SK-N-SH treated with all-trans-retinoic acid at 6 μM for 48 hours (cell line): ENCODE data around the gene GRM7.

Experiments
- CSDC2 ChIP-seq: fragments of 250-450 bp; sonication (Bioruptor Pico); IDR thresholded peaks from 2 replicates; pipeline ENCODE4 v1.5.0; 2020; ENCODE audit warnings: mild to moderate bottlenecking, moderate library complexity
- ISL1 ChIP-seq: fragments of 250-450 bp; sonication (Bioruptor Pico); IDR thresholded peaks from 2 replicates; pipeline ENCODE4 v2.1.2; 2022; ENCODE audit warnings: mild to moderate bottlenecking, moderate library complexity
- PPARA ChIP-seq: fragments of 250-450 bp; sonication (Bioruptor Pico); IDR thresholded peaks from 2 replicates; pipeline ENCODE4 v1.5.0; 2020; ENCODE audit warnings: mild to moderate bottlenecking, borderline replicate concordance
- ZNF8 ChIP-seq: fragments of 450-650 bp; formaldehyde crosslinking; IDR thresholded peaks from 2 replicates; pipeline ENCODE4 v1.5.0; 2020; ENCODE audit warnings: mild to moderate bottlenecking, moderate library complexity

- TF ChIP-seq PPARA (CRISPR knock-in tag) (no peak), ZNF8 (CRISPR knock-in tag) (no peak), ISL1 (no peak), CSDC2 (CRISPR knock-in tag) (no peak)
Measured at GRCh38 chr3:7410782-7411181, 549.9 kb downstream of the GRM7 start.
